EH (cell line): ENCODE data around the gene CRYBB2.
"Not testable (repeated sequence)": the region's sequence is repeated elsewhere in the genome, so short reads cannot be mapped to it uniquely, and the experiment has no call there.

Experiments used
- DNase-seq: peaks from one replicate; pipeline ENCODE4 v3.0.0-alpha.2; 2015; ENCODE audit warnings: low read depth

CRYBB2 gene

DNA sequence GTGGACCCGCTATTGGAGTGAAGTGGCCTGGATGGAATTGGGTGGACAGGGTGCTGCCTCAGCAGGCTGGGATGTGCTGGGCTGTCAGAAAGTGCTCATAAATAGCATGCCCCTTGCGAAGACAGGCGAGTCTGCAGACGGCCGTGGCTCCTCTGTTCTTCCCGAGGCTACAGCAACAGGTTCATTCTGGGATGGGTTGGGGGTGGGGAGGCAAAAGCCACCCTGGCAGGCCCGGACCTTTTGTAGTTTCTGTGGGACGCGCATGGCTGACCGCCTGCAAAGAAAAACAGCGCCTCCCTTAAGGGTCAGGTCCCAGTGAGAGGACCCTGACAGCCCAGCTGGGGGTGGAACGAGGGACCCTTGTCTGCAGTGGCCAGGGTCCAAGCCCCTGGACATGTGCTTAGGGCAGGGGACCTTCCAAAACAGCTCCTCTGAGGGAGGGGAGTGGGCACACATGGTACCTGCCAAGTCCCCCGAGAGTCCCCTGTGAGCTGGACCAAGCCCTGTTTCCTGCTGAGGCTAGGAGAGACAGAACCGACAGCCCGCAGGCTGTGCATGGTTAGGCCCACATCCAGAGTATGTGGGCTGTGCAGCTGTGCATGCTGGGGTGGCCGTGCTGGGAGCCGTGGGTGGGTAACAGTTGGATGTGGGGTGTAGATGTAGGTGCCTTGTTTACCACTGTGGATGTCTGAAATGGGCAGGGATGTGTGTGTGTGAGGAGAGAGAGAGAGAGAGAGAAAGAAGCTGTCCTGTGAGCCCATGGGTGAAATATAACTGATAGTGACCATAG lies 19.5 kb upstream of the CRYBB2 start, which contains the start of gene CRYBB3:
Gene CRYBB3, plus strand, starts transcription at position 128 of the 790 bp plus-strand sequence. CDS start 1,539 bp downstream, outside the sequence.
- no peak for DNase-seq

DNA sequence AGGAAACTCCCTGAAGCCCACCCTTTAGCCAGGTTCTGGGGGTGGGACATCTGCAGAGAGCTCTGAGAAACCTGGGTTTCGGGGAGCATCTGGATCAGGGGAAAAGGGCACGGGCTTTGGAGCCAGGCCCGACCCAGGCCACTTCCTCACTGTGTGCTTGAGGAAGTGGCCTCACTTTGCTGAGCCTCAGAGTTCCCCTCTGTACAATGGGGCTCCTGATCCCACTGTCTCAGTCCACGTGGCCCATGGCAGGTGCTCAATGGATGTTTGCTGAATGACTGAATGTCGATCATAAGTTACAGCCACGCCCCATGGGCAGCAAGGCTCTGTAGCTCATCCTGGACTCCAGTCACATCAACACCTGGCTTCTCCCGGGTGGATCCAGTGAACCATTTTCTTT lies 18.5 kb upstream of the CRYBB2 start:
- DNase-seq = no peak

DNA sequence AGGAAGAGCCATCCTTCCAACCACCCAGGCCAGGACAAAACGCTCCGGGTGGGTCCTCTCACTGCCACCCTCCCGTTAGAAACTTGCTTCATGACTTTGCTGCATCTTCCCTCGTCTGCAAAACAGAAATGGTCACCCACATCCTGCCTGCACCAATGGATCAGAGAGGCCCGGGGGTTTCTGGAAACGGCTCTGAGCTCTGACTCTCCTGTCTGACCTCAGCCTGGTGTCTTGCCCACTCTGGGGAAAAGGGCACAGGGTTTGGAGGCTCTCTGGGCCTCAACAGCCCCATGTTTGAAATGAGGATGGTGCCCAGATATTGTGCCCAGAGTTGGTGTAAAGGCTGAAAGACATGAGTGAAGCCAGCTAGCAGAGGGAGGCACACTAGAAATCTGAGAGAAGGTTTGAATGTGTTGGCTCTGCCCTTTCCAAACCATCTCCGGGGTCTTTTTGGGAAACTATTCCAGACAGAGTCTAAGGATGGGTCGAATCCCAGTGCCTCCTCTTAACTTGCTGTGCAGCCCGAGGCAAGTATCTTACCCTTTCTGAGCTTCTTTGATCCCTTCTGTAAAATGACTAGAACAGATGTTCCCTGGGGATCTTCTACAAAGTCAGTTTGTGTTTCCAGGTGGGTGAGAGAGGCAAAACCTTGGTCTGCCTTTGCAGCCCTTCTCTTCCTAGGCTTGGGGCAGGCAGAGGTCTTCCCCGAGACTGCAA lies 17.7 kb upstream of the CRYBB2 start:
- DNase-seq = no peak

DNA sequence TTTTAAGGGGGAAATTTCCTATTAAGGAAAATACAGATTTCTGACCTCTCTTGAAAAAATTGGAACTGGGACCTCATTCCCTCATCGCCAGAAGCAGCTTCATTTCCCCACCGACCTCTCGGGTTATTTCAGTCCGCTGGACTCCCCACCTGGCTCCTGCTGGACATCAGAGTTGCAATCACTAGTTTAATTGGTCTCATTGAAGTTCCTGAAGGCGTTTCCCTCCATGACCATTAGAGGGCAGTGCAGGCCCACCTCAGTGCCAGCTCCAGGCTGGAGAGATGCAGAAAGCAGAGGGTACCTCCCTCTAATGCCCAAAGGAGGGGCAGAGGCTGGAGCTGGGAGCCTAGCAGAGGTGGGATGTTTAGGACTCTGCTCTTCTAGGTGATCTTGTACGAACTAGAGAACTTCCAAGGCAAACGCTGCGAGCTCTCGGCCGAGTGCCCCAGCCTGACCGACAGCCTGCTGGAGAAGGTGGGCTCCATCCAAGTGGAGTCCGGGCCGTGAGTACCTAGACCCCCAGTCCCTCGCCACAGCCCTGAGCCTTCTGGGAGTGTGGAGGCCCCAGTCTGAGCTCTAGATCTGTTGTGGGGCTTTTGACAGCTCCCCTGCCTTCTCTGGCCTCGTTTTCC lies 17.0 kb upstream of the CRYBB2 start:
- DNase-seq = peak; percentile 50

DNA sequence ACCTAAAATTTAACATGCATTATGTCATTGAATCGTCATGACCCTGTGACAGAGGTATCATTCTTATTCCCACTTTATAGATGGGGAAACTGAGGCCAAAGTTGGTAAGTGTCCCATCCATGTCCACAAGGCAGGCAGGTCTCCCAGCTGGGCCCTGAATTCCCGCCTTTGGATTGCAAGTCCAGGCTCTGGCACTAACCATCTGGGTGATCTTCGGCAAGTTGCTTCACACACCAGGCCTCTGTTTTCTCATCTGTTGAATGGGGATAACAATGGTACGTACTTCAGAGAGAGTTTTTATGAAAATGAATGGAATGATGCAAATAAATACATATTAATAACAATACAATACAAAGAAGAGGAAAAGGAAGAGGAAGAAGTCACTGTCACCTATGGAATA lies 16.4 kb upstream of the CRYBB2 start:
- no peak for DNase-seq

DNA sequence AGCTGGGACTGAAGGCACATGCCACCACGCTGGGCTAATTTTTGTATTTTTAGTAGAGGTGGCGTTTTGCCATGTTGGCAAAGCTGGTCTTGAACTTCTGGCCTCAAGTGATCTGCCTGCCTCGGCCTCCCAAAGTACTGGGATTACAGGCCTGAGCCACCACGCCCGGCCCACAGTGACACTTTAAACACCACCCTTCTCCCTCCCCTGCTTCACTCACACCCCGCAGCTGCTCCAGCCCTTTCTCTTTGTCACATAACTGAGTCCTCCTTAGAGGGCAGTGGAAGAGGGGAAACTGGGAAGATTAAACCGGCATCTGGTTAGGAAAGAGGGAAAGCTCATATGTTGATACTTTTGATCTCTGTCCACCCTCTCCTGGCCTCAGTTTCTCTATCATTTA lies 14.9 kb upstream of the CRYBB2 start:
- DNase-seq = not testable (repeated sequence)

DNA sequence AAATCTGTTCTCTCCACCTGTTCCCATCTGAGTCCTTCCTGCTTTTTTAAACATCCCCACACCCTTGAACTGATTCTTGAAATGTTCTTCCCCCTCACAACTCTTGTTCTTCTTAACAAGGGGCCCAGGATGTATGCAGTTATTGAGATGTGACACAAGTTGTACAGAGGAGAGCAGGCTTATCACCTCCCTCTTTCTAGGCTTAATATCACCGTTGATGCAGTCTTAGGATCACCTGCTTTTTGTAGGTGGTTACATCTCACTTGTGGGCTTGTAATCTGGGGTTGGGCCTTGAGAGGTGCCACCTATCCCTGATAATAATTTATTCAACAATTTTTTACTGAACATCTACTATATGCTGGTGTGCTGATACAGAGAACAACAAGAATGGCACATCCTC lies 13.6 kb upstream of the CRYBB2 start:
- no peak for DNase-seq

DNA sequence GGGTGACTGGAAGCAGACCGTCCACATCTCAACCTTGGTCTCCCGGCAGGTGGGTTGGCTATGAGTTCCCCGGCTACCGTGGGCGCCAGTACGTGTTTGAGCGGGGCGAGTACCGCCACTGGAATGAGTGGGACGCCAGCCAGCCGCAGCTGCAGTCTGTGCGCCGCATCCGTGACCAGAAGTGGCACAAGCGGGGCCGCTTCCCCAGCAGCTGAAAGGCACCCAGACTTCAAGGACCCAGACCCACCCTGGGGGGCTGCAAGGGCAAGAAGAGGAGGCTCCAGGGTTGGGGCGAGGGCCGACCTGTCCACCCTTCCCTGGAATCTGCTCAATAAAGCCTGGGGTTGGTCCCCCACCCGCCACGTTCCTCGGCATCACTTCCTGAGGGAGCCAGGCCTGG lies 12.4 kb upstream of the CRYBB2 start:
- no peak for DNase-seq

DNA sequence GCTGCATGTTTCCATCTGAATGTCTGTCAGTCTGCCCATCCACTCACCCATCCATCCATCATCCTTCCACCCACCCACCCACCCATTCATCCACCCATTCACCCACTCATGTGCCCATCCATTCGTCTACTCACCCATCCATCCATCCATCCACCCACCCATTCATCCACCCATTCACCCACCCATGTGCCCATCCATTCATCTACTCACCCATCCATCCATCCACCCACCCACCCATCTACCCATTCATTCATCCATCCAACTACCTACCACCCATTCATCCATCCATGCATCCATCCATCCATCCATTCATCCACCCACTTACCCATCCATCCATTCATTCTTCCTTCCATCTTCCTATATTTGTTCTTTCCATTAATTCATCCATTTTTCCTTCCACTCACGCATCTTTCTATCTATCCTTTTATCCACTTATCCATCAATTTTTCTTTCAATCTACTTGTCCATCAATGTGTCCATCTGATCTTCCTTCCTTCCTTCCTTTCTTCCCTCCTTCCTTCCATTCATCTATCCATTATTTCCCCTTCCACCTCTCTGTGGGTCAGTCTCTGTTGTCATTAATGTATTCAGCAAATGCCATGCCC lies 11.8 kb upstream of the CRYBB2 start:
- DNase-seq = no peak

DNA sequence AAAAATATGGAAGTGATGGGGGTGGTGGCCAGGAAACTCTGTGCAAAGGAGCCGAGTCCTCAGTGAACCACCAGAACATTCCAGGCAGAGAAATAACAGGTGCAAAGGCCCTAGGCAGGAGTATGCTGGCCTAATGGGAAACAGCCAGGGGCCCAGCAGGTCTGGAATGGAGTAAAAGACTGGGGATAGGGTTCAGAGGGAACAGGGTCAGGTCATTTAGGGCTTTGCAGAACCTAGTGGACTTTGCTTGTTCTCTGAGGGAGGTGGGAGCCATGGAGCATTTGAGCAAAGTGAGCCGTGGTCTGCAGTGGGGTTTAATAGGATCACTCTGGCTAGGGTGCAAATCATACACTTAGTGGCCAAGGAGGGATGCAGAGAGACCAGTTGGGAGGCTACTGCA lies 11.1 kb upstream of the CRYBB2 start:
- DNase-seq = no peak

DNA sequence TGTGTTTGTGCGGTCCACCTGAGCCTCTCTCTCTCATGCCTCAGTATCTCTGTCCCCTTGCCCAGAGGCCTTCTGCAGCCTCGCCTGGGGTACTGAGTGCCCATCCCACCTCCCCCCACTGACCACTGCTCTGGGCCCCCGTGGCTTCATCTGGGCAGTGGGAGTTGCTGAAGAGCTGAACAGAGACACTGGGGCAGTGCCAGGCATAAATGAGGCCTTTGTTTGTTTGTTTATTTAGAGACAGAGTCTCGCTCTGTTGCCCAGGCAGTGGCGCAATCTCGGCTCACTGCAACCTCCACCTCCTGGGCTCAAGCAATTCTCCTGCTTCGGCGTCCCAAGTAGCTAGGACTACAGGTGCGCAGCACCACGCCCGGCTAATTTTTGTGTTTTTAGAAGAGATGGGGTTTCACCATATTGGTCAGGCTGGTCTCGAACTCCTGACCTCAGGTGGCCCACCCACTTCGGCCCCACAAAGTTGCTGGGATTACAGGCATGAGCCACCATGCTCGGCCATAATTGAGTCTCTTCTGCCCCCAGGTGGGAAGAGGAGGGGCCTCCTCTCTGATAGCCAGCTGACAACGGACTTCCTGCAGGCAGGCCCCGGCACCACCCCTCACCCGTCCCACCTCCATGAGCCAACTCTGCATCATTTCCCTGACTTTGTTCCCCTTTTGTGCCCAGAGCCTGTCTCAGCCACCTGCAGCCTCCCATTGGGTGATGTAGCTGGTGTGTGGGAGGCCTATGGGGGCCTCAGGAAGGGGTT lies 10.5 kb upstream of the CRYBB2 start:
- DNase-seq = no peak

DNA sequence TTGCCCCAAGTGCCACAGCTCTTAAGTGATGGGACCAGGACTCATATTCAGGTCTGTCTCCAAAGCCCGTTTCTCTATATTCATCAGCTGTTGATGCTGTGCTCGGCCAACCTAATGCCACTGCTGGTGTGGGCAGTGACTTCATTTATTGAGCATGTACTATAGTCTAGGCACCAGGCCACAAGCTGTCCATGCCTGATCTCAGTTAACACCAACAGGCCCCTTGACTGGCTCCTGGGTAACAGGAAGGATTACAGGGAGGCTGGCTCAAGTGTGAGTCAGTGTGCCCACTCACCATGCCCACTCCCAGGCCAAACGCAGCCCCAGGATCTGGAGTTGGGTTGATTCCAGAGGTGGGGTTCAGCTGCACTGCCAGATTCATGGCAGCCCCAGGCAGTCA lies 8.6 kb upstream of the CRYBB2 start:
- DNase-seq = no peak

DNA sequence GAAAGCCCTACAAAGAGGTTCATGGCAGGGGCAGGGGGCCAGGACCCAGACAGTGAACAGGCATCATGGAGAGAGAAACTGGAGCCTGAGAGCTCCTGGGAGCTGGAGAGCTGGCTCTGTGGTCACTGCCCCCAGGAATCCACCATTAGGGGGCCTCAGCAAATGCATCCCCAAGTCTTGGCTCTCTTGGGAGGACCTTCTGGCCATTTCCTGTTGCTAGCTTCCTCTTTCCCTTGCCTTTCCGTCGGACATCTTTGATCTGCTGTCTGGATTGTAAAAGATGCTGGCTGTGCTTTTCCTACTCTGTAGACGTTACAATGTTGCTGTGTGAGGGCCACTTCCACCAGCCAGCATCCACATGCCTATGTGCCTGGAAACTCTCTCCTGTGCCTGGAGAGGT lies 7.1 kb upstream of the CRYBB2 start:
- no peak for DNase-seq

DNA sequence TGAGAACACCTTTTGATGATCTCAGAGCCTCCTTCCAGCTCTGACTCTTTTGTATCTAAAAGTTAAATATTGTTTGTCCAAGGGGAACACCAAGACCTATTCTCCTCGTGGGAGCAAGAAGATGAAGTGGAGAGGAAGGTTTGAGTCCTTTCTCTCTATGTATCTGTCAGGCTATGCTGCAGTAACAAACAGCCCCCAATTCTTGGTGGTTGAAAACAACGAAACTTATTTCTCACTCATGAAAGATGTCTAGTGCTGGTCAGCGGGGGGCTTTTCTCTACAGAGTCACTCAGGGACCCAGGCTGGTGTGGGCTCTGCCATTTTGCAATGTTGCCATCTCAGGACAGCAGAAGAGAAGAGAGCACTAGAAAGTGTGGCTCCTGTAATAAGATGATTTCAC lies 6.2 kb upstream of the CRYBB2 start:
- no peak for DNase-seq

DNA sequence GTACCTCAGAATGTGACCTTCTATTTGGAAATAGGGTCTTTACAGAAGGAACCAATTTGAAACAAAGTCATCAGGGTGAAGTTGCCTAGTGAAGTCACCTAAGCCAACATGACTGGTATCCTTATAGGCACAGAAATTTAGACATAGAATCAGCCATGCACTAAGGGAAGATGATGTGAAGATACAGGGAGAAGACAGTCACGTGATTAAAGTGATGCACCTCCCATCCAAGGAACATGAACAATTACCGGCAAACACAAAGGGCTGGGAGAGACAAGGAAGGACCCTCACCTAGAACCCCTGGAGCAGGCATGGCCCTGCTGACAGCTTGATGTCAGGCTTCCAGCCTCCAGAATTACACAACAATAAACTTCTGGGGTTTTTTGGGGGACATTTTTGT lies 3.2 kb upstream of the CRYBB2 start:
- DNase-seq = no peak

DNA sequence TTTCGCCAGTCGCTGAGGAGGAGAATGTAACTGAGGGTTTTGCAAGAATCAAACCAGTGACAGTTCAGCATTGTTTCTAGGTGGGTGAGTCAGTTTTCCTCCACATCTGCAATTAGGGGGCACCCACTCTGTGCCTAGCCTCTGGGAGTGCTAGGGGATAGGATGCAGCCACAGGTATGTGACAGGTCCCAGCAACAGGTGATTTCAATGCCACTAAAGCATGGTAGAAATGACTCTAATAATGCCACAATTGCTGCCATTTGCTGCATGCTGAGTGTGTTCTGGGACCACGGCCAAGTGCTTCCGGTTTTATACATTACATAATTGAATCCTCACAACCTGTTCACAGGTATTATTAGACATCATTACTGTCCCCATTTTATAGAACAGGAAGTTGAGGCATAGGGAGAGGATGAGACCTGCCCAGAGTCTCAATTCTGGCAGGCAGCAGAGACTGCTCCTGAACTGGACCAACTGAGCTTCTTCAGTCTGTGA lies 556 bp downstream of the CRYBB2 start:
- no peak for DNase-seq

DNA sequence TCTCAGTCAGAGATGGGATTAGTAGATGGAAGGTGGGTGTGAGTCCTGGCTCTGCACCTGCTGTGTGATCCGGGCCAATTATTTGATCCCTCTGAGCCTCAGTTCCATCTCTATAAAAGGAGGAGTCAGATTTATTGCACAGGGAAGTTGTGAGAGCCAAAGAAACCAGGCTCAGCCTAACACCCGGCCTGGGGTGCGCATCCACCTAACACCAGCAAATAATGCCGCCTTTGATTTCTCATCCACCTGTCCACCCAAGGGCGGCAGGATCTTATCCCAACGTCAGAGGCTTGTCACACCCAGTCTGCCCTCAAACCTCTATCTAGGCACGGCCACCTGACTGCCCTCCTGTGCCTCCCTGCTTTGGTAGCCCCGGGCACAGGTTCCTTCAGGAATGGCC lies 2.4 kb downstream of the CRYBB2 start:
- DNase-seq = no peak

DNA sequence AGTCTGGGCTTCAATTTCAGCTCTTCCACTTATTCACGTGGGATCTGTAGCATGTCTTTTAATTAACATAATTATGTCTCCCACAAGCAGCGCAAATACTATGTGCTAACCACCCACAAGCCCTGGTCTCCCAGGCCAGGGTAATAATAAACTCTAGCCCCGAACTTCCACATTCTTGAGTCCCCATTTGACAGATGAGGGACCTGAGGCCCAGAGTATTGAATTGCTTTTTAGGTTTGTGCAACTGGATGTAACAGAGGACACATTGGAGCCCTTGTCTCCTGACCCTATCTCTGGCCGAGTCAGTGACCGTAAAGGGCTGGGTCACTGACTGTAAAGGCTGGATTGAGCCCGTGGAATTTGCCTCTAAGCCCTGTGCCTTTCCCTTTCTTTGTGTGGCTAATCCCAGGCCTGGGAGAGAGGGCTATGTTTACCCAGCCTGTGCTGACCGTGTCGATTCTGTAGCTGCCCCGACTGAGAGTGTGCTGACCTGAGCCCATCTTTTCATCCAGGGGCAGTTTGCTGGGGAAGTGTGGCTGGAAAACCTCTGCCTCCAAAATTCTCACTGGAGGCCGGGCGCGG lies 3.9 kb downstream of the CRYBB2 start:
- DNase-seq = no peak

DNA sequence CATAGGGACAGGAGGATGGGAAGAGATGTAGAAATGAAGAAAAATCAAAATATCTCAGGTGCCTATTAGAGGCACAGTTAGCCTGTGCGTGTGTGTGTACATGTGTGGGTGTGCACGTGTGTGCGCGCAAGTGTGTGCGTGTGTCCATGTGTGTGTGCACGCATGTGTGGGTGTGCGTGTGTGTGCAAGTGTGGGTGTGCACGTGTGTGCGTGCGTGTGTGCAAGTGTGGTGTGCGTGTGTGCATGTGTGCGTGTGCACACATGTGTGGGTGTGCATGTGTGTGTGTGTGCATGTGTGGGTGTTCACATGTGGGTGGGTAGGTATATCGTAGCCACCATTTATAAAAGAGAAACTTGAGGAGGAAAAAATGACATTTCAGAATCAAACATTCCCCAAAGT lies 9.4 kb downstream of the CRYBB2 start:
- no peak for DNase-seq

DNA sequence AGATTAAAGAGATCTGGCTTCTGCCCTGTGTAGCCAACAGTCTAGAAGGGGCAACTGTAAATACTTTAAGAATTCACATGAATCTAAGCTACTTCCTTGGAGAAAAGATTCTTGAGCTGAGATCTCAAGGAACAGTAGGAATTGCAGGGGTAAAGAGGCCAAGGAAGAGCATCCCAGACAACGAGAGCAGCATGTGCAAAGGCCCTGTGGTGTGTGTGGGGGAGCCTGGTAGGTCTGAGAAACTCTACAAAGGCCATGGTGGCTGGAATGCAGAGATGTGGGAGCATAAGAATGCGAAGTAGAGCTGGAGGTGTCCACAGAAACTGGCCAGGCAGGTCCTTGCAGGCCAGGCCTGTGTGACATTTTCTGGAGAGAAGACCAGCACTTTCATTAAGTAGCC lies 11.3 kb downstream of the CRYBB2 start:
- not testable (repeated sequence) for DNase-seq

DNA sequence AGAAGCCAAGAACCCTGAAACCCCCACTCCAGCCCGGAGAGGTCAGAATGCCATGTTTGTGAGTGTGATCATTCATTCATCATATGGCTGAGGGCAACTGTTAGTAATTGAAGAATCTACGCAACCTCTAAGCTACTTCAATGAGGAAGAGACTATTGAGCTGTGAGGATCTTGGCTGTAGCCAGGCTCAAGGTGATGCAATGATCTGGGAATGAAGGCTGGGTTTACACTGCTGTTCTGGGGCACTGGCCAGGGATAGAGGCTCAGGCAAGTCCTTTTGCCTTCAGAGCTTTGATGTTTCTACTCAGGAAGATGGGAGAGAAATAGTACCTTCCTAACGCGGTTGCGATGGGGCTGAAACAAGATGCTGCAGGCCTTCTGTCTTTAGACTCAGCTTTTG lies 12.9 kb downstream of the CRYBB2 start:
- DNase-seq = no peak
